GM19397 (cell line): Measurements from ENCODE around the gene KCNJ16.

Experiments
- ATAC-seq: cut with Tn5 transposase; IDR thresholded peaks from one replicate; pipeline ENCODE4 v1.9.1; 2021; ENCODE audit warnings: mild to moderate bottlenecking, moderate library complexity; ENCODE audit not compliant: unreplicated experiment

KCNJ16 gene

DNA sequence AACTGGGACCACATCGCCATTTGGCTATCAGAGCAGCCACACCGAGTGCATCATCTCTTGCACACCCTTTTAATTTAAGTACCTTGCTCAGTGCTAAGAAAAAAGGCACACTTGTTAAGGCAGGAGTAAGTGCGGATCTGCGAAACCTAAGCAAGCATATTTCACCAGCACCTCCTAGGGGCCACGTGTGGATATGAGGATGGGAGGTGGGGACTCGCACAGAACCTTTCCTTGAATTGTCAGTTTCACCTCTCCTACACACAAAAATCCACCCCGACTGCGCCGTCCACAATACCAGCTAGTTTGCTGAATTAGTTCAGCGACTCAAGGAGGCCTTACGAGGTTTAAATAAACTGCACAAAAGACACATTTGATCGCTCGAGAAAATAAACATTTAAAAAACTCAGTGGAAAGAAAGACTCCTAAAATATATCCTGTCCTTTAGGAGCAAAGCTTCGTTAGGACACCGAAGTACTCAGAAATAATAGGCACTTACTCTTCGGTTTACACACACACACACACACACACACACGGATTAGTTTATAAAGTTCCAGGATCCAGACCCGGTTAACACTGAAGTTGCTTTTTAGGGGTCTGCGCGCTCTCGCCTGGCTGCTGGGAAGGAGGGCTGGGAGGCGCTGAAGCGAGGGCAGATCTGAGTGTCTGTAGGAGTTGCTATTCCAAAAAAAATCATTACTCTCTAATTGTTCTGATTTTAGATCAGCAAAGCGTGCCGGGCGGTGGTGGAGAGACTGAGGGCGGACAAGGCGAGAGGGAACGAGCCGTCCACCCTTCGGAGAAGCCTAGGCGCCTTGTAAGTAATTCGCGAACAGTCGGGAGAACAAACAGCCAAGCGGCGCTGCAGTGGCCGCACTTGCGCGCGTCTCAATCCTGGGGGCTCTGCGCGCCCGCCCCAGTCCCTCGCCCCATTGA lies 93.3 kb downstream of the KCNJ16 start:
- peak; percentile 18 for ATAC-seq

DNA sequence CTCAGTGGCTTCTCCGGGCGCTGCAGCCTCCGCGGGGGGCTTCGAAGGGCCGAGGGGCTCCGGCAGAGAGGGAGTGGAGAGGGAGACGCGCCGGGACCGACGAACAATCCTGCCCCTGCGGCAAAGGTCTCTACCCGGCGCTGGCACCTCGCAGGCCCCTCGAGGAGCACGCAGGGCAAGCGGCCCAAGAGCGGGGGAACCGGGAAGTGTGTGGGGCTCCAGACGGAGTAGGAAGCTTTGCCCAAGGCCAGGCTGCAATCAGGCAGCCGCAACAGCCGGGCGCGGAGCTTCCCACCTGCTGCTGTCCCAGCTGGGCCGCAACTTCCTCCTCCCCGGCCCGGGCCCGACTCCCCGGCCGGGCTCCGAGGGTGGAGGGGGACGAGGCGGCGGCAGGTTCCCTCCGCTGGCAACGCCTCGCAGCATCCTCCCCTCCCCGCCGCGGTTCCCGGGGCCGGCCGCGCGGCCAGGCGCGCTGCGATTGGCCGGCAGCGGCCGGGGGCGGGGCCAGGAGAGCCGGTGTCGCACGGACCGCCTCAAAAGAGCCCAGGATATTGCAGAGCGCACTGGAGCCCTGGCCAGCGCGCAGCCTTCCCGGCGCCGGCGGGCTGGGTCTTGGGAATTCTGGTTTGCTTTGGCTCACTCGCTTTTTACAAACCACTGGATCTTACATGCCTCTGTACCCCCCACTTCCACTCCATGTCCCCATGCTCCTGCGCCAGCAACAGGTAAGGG lies 94.1 kb downstream of the KCNJ16 start, which contains the start of gene KCNJ2:
KCNJ2 (plus strand) TSS at position 556 of the 732 bp plus-strand sequence. CDS start 5,508 bp downstream, outside the sequence.
- ATAC-seq: peak; percentile 98

DNA sequence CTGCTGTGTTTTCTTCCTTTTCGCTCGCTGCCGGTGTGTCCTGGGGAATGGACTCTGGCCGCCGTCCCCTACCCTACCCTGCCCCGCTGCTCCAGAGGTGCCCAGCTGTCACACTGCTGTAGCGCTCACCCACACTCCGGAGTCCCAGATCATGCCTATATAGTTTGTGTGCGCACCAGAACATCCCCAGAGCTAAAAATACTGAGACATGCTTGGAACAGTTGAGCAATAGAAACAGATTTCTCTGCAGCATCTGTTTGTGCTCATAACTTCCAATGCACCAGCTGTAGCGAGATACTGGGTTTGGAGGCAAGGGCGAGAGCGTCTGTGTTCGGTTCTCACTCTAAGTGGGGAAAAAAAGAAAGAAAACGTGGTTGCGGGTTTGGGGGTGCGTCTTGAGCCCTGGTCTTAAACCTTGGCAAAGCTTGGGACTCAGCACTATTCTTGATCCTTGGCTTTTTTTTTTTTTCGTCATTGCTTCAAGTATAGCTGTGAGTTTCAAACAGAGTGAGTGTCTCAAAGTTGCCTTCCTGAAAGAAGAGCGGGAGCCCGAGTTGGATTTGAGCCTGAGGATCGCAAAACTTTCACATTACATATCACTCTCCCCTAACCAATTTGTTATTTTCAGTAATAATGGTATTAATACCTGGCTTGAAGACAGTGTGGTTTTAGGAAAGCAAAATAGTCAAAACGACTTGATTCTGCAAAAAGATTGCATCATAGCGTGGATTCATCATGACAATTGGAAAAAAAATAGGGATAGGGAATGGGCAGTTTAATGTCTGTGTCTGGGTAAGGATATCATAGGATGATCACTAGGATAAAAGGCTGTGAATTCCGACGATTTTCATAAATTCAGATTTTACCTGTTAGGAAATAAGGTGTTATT lies 94.9 kb downstream of the KCNJ16 start:
- no peak for ATAC-seq

DNA sequence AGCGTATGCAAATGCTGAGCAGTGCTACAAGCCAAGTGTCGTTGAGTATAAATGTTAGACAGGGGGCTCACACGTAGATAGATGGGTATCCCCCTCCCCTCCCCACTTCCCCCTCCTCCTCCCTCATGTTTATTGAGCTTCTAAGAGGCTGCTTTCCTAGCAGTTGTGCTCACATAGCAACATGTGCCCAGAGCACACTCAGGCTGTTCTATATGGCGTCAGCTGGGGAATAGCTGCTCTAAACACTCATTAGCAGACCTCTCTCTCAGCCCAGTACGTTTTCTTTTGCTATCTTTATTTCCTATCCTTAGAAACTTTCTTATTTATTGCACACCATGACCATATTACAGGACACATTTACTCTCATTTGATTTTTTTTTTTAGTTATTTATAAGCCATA lies 96.1 kb downstream of the KCNJ16 start:
- no peak for ATAC-seq

DNA sequence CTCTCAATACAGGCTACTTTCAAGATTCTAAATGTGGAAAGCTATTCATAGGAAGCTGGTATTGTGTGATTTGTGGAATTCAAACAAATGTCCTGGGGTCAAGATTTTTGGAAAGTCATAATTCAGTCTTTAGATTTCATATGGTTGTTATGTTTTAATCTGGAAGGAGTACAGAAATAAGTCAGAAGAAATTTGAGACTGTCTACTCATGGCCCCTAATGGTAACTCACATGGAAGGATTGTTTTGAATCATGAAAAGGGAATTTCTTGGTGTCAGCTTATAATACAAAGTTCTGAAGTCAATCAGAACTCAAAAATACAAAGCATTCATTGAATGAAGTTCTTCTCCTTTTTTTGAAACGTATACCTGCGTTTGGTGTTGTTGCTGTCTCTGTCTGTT lies 97.4 kb downstream of the KCNJ16 start:
- ATAC-seq: no peak

DNA sequence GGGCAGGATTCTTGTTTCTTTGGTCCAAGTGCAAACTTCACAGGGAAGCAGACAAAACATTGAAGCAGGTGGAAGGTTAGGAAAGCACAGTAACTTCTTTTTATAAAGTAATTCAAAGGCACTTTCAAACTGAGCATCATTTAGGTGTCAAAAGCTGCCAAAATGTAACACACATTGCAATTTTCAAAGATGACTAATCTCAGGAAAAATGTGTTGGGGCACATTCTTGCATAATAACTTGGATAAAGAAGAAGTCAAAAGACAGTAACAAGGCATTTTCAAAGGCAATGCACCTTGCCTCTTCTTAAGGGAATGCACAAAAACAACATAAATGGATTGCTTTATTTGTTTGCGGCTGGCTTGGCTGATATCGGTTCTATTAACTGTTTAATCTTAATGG lies 97.9 kb downstream of the KCNJ16 start:
- ATAC-seq: no peak

DNA sequence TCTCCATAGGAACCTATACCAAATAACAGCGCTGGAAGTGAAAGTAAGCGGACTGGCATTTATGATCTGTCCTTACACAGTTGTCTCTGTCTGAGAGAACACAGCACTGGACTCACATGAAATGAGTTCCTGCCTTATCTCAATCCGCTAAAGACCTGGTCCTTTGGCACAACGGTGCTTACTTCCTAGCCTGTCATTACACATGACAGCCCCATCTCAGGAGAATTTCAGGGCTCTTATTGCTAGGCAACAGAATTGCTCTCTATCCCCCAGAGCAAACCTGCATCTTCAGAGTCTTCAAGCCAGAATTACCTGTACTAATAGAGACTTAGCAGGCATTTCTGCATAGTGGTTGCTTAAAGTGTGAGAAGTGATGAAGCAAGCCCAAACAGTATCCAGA lies 98.7 kb downstream of the KCNJ16 start:
- no peak for ATAC-seq

DNA sequence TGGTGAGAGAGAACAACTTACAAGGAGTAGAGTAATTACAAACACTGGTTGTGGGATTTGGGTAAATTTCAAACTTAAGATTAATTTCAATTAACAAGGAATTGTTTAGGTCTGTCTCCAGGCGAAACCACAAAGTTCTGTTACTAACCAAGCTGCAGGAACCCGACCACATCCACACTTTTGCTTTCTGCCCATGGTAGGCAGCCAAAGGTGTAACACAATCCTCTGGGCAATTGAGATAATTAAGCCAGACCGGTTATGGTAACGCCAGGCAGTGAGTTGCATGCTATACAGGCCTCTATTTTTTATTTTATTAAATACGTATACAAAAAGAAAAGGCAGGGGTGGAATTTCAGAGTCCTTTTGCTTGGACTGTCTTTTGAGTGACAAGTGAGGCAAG lies 106.4 kb downstream of the KCNJ16 start:
- no peak for ATAC-seq

DNA sequence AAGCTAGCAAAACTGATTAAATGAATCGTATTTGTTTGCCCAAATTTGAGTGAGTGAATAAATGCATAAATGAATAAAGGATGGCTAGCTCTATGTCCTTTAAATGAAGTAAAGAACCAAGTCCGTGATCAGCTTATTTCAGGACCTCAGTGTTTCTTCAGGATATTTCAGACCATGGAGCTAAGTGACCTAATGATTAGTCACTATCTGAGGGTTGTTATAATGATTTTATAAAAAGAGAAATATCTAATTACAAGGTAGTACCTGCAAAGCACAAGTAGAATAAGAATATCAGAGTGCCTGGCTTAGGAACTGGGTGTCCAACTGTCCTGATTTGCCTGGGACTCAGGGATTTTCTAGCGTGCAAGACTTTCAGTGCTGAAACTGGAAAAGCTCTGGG lies 106.8 kb downstream of the KCNJ16 start:
- no peak for ATAC-seq

DNA sequence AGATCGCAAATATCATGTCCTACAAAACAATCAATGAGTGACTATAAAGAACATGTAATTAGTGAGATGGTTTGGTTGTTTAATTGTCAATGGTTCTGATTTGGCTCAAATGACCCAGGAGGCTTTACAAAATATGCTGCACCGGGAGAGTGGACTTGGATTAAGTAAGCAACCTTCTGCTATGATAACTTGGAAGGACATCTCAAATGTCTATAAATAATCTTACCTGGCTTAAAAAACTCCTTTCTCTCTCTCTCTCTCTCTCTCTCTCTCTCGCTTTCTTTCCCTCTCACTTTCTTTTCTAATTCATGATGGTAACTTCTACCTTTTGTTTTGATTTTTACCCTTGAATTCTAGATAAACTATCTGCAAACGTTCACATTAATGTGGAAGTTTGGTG lies 108.5 kb downstream of the KCNJ16 start:
- no peak for ATAC-seq

DNA sequence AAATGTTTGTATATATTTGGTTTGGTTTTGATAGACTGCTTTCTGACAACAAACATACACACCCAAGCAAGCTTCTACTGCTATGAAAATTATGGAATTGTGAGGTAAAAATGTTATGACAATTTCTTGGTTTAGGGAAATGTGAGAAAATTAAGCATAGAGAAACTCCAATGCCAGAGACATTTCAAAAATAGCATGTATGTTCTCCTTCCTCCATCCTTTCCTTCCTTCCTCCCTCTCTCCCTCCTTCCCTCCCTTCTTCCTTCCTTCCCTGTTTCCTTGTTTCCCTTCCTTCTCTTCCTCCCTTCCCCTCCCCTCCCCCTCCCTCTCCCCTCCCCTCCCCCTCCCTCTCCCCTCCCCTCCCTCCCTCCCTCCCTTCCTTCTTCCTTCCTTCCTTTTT lies 109.2 kb downstream of the KCNJ16 start:
- ATAC-seq: no peak

DNA sequence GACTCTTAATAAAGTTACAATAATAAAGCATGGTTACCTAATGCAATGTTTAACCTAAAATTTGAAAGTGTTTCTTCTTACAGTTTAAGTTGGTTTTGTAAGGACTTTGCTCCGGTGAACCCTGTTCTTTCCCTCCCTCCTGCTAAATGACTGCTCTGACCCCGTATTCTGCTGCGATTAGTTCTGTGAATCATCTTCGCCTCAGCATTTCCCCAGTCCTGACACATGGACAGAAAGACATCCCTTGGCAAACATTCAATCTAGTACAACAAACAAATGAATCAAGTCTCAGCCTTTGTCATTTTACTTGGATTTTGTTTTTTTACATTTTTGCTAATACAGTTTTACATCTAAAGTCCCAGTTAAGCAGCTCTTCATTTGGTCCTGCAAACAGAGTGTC lies 109.7 kb downstream of the KCNJ16 start:
- ATAC-seq: no peak
